Measurements from ENCODE around the gene LEMD2.

DNA sequence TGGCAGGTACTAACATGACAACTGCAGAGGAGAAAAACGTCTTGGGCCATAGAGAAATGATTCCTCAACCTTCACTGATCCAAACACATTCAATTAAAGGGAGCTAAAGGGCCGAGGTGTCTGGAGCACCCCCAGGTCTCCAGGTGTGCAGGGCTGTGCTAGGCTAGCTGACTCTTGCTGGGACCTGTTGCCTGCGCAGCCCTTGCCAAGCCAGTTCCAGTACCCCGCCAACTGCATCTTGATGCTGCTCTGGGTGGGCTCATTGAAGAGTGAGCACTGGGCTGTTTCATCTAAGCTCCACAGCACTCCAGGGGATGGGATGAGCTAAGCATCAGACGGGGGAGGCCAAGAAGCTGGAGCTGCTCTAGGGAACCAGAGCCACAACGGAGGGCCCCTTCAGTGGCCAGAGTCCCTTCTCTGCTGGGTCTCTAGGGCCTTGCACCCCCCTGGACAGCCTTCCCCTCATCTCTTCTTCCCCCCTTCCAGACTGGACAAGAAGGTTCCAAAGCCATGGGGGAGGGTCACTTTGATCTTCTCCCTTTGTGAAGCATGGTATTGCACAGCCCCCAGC is 15.9 kb downstream of the LEMD2 start:
- TF ChIP-seq, protein P1, sequence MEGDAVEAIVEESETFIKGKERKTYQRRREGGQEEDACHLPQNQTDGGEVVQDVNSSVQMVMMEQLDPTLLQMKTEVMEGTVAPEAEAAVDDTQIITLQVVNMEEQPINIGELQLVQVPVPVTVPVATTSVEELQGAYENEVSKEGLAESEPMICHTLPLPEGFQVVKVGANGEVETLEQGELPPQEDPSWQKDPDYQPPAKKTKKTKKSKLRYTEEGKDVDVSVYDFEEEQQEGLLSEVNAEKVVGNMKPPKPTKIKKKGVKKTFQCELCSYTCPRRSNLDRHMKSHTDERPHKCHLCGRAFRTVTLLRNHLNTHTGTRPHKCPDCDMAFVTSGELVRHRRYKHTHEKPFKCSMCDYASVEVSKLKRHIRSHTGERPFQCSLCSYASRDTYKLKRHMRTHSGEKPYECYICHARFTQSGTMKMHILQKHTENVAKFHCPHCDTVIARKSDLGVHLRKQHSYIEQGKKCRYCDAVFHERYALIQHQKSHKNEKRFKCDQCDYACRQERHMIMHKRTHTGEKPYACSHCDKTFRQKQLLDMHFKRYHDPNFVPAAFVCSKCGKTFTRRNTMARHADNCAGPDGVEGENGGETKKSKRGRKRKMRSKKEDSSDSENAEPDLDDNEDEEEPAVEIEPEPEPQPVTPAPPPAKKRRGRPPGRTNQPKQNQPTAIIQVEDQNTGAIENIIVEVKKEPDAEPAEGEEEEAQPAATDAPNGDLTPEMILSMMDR (optimal IDR thresholded peaks at IDR 0.05 in 1 of 3, IDR thresholded peaks at IDR 0.05 in 1 of 3, conservative IDR thresholded peaks at IDR 0.05 in 1 of 3; ENCODE audit: extremely low read depth in 1 of 3, insufficient read depth in 2 of 3, low read length in 3 of 3) = no peak
- no peak for TF ChIP-seq EZH2 (IDR thresholded peaks at IDR 0.05; ENCODE audit: low read length)

Data from keratinocyte (primary cell).